HCT116 (cell line): ENCODE measurements around the gene NSUN7.
"Not testable (repeated sequence)": the region's sequence is repeated elsewhere in the genome, so short reads cannot be mapped to it uniquely, and the experiment has no call there.

Experiments
- EZH2 ChIP-seq: fragments of 200-600 bp; sonication (generic); IDR thresholded peaks from 2 replicates; pipeline ENCODE4 v1.6.1; 2017; ENCODE audit warnings: antibody characterized with exemption, mixed run types
- JUND ChIP-seq: IDR thresholded peaks from 2 replicates; pipeline ENCODE4 v1.6.1; 2012
- POLR2A ChIP-seq: IDR thresholded peaks from 2 replicates; pipeline ENCODE4 v1.7.0; 2011; ENCODE audit warnings: borderline replicate concordance; ENCODE audit not compliant: insufficient read depth, insufficient read length; ENCODE audit errors: extremely low read depth
- TF ChIP-seq, protein P1 (sequence below), 3 experiments: fragments of 200-600 bp in 1 of 3; sonication (generic) in 1 of 3; IDR thresholded peaks in 2 of 3; conservative IDR thresholded peaks in 1 of 3; 2 replicates each; pipeline ENCODE4 v1.5.1; 2012 to 2017; ENCODE audit warnings: low read depth in 2 of 3, low read length in 2 of 3, antibody characterized with exemption in 1 of 3, borderline replicate concordance in 1 of 3, control low read depth in 1 of 3, mild to moderate bottlenecking in 1 of 3, mixed read lengths in 1 of 3, mixed run types in 1 of 3, moderate library complexity in 1 of 3; ENCODE audit not compliant: insufficient read depth in 1 of 3

DNA sequence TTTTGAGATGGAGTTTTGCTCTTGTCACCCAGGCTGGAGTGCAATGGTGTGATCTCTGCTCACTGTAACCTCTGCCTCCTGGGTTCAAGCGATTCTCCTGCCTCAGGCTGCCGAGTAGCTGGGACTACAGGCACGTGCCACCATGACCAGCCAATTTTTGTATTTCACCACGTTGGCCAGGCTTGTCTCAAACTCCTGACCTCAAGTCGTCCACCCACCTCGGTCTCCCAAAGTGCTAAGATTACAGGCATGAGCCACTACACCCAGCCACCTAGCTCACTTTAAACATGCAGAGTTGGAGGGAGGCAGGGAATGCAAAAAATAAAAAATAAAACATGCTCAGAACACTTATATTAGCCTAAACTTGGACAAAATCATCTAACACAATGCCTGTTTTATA, 36.8 kb upstream of the NSUN7 start:
- TF ChIP-seq EZH2, JUND, POLR2A: not testable (repeated sequence)
- TF ChIP-seq, protein P1, sequence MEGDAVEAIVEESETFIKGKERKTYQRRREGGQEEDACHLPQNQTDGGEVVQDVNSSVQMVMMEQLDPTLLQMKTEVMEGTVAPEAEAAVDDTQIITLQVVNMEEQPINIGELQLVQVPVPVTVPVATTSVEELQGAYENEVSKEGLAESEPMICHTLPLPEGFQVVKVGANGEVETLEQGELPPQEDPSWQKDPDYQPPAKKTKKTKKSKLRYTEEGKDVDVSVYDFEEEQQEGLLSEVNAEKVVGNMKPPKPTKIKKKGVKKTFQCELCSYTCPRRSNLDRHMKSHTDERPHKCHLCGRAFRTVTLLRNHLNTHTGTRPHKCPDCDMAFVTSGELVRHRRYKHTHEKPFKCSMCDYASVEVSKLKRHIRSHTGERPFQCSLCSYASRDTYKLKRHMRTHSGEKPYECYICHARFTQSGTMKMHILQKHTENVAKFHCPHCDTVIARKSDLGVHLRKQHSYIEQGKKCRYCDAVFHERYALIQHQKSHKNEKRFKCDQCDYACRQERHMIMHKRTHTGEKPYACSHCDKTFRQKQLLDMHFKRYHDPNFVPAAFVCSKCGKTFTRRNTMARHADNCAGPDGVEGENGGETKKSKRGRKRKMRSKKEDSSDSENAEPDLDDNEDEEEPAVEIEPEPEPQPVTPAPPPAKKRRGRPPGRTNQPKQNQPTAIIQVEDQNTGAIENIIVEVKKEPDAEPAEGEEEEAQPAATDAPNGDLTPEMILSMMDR (IDR thresholded peaks at IDR 0.05 in 2 of 3, conservative IDR thresholded peaks at IDR 0.05 in 1 of 3; ENCODE audit: borderline replicate concordance in 1 of 3, insufficient read depth in 1 of 3, low read depth in 2 of 3, low read length in 2 of 3): not testable (repeated sequence)
